Measurements from ENCODE around the gene MEF2B. TPM values are rescaled to one million over a fixed set of nuclear protein-coding genes. Genes with fewer than 3 reads are reported as not detected.

Gene MEF2B
- total RNA-seq, 1 experiment from 2014 or later, result 1.3 TPM

DNA sequence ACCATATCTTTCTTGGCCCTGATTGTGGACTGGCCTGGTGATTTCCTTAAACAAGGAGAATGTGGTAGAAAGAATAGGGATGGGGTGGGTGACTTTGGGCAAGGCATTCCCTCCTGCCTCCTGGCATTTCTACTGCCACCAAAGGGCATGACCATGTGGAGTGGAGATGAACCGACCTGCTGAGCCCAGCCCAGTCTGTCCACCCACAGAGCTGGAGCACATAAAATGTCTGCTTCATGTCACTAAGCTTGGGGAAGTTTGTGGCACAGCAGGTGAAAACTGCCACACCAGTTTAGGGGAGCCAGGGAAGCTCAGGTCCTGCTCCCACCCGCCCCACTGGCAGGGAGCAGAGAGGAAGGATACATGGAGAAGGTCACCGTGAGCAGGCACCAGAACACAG, 38.1 kb downstream of the MEF2B start:
- H3K23me2 ChIP-seq (ENCODE audit: insufficient read length, low read depth, low read length, poor library complexity, severe bottlenecking), result peaks cover 8% of the 10 kb centered on the region

More for the DNA sequence above, 38.1 kb downstream of the MEF2B start:
- Mint-ChIP-seq H3K9me3 (peaks cover 16 to 17% of the 10 kb centered on the region in 2 experiments), H3K27me3 (ENCODE audit: low read depth) (peaks cover 4% of the 10 kb centered on the region), H3K36me3 (ENCODE audit: insufficient read depth in 1 of 3, low read depth in 3 of 3) (peaks cover 26 to 35% (median 35%) of the 10 kb centered on the region in 3 experiments), H3K4me1 (peaks cover 6 to 7% of the 10 kb centered on the region in 2 experiments), H3K4me3 (no peak overlapping the region), H3K27ac (no peak overlapping the region)
- Histone ChIP-seq H3K27ac (ENCODE audit: insufficient read length, low read depth, low read length) (no peak overlapping the region), H2BK12ac (ENCODE audit: insufficient read length, low read depth, low read length) (no peak overlapping the region), H3K9me3 (ENCODE audit: control insufficient read depth, low read depth, low read length) (peaks cover 6% of the 10 kb centered on the region), H4K91ac (ENCODE audit: insufficient read length, low read depth, low read length) (no peak overlapping the region), H3K18ac (ENCODE audit: insufficient read length, low read depth, low read length) (no peak overlapping the region), H3K4me1 (ENCODE audit: insufficient read depth, low read length) (no peaks in the 10 kb centered on the region), H3K79me1 (ENCODE audit: insufficient read depth, low read depth, low read length, poor library complexity, severe bottlenecking) (no peaks in the 10 kb centered on the region), H2AK5ac (ENCODE audit: insufficient read length, low read length) (no peak overlapping the region), H3K56ac (ENCODE audit: insufficient read length, low read depth, low read length) (no peak overlapping the region), H2BK120ac (ENCODE audit: low read depth, low read length, poor library complexity, severe bottlenecking) (no peak overlapping the region), H3K4ac (ENCODE audit: low read depth, low read length) (no peak overlapping the region), H2BK20ac (ENCODE audit: low read depth, low read length, poor library complexity, severe bottlenecking) (no peak overlapping the region), H2BK5ac (ENCODE audit: insufficient read length, low read length) (no peak overlapping the region), H3K4me2 (ENCODE audit: insufficient read depth, insufficient read length, low read length) (no peak overlapping the region), H3K79me2 (ENCODE audit: insufficient read depth, low read length) (no peaks in the 10 kb centered on the region), H3K23ac (ENCODE audit: insufficient read length, low read depth, low read length) (no peak overlapping the region), H2BK15ac (ENCODE audit: low read depth, low read length) (no peak overlapping the region), H3K14ac (ENCODE audit: insufficient read depth, low read length) (no peak overlapping the region), H3K9ac (ENCODE audit: extremely low read depth, insufficient read length, low read length) (no peak overlapping the region), H3T11ph (ENCODE audit: low read length) (no peak overlapping the region), H3K27me3 (ENCODE audit: insufficient read depth, low read length) (no peaks in the 10 kb centered on the region), H2AFZ (ENCODE audit: low read length) (no peak overlapping the region), H4K20me1 (ENCODE audit: control insufficient read depth, insufficient read depth, insufficient read length) (peaks cover 3% of the 10 kb centered on the region), H4K5ac (ENCODE audit: insufficient read length, low read depth, low read length) (no peak overlapping the region), H4K8ac (replicated peaks; ENCODE audit: insufficient read length, low read depth, low read length) (no peak overlapping the region)
- no peak for TF ChIP-seq CTCF (conservative IDR thresholded peaks at IDR 0.05)
- WGBS (ENCODE audit: extremely low coverage, insufficient read length, low lambda C conversion rate), result no CpG with 5 or more reads among the region's 3 CpGs
- no peak for DNase-seq

Data from H9 (cell line).